Testis (tissue), 3 donors: ENCODE measurements around the gene AQP2. TPM values are rescaled to one million over a fixed set of nuclear protein-coding genes. Genes with fewer than 3 reads are reported as not detected.
"Not testable (repeated sequence)": the region's sequence is repeated elsewhere in the genome, so short reads cannot be mapped to it uniquely, and the experiment has no call there.

ENCODE experiments used
- DNase-seq: peaks from one replicate; pipeline ENCODE4 v3.0.0-alpha.2; 2019
- H3K27ac ChIP-seq, 2 donors: fragments of 200-600 bp; sonication (generic); one replicate each; pipeline ENCODE4 v1.5.1; 2019
- H3K27me3 ChIP-seq: fragments of 200-600 bp; sonication (generic); one replicate; pipeline ENCODE4 v1.5.1; 2019
- H3K36me3 ChIP-seq: fragments of 200-600 bp; sonication (generic); one replicate; pipeline ENCODE4 v1.5.1; 2017; ENCODE audit warnings: low read depth; ENCODE audit errors: missing control alignments
- H3K4me1 ChIP-seq: fragments of 200-600 bp; sonication (generic); one replicate; pipeline ENCODE4 v1.5.1; 2019
- H3K4me3 ChIP-seq, 2 donors: fragments of 200-600 bp; sonication (generic); one replicate each; pipeline ENCODE4 v1.5.1; 2017 to 2019
- H3K9me3 ChIP-seq: fragments of 200-600 bp; sonication (generic); one replicate; pipeline ENCODE4 v1.5.1; 2017
- CTCF ChIP-seq, 3 experiments: fragments of 450-650 bp in 2 of 3; fragments of 200-600 bp in 1 of 3; sonication (generic) in 1 of 3; IDR thresholded peaks; one replicate each; pipeline ENCODE4 v1.5.1; 2016 to 2019; ENCODE audit warnings: antibody characterized with exemption in 3 of 3, mild to moderate bottlenecking in 2 of 3, moderate library complexity in 1 of 3
- POLR2A ChIP-seq: fragments of 450-650 bp; IDR thresholded peaks from one replicate; pipeline ENCODE4 v1.6.1; 2017; ENCODE audit warnings: antibody characterized with exemption, mild to moderate bottlenecking, moderate library complexity
- WGBS, 2 donors: methylation state at CpG; one replicate each; pipeline ENCODE4 v1.1.5; 2018; 5-methylcytosine and 5-hydroxymethylcytosine counted together
- intact Hi-C: fragments of 100-400 bp; cut with DNase I; formaldehyde crosslinking; loops from one replicate; pipeline ENCODE4 v1.15.1; 2023; ENCODE audit warnings: low total_unique reads
- polyA plus RNA-seq: library from polyadenylated mRNA; stranded (reverse); fragments of 350-450 nt; fragmentation: Illumina TruSeq; extraction: RNeasy Lipid Tissue Mini Kit (QIAGEN cat#74804); gene quantifications from one replicate; pipeline ENCODE4 v1.2.3, GENCODE V29; 2014; ENCODE audit warnings: low read depth, low replicate concordance; ENCODE audit not compliant: insufficient read depth
- total RNA-seq, 2 donors: library from RNA; depleted of rRNA; stranded (reverse); fragments of >200 nt; gene quantifications; one replicate each; pipeline ENCODE4 v1.2.3, GENCODE V29; 2016

AQP2 gene
- total and polyA plus RNA-seq, 3 donors from 2014 or later, result 0.79 to 1.9 (median 1.1) TPM

GRCh38 chr12:49983892-49984291 lies 33.4 kb downstream of the AQP2 start:
- 26 to 41% methylated on average over 8 of the region's 8 CpGs for WGBS, 2 donors
- intact Hi-C loops, result no loop called here
- DNase-seq, result no peak
- peaks cover 7% of the 10 kb centered on the region for H3K4me1 ChIP-seq
- TF ChIP-seq POLR2A, result no peak
- no peak for TF ChIP-seq CTCF (IDR thresholded peaks at IDR 0.05)
- no peak overlapping the region for H3K27ac ChIP-seq
- H3K4me3 ChIP-seq, result no peak overlapping the region
- no peaks in the 10 kb centered on the region for H3K36me3 ChIP-seq
- no peaks in the 10 kb centered on the region for H3K9me3 ChIP-seq
- H3K27me3 ChIP-seq, result no peaks in the 10 kb centered on the region

DNA sequence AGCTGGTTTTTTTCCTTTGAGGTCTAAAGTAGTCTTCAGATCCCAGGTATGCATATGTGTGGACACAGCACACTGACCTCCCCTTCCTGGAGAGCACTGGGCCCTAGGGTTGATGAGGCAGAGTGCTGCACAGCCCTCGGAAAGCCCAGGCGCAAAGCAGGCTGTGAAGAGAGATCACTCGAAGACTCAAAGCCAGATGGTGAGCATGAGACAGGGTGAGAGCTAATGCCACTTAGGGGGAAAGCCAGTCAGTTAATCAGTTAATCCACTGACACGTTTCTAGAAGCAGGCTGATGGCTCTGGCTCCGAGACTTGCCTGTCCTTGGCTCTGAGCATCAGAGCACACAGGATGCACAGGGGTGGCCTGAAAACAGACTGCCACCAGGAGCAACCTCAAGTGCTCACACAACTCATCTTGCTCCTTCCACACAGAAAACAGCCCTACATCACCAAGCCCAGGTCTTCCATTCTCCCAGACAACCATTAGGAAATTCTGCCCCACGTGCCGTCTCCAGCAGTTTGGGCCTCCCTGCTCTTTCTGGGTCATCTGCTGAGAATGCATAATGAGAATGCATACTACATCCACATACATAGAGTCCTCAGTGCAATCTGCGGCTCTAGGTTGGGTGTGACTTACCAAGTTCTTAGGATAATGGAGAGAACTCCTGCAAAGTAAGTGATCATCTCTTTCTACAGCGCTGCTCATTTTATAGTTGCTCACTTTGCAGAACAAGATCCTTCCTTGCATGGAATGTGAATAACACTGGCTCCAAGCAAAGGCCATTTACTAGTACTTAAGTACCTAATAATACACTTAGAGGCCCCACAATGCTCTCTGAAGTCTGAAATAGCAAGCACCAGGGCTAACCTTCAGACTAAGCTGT lies 34.2 kb downstream of the AQP2 start:
- TF ChIP-seq POLR2A, result no peak
- no peak for TF ChIP-seq CTCF (IDR thresholded peaks at IDR 0.05)
- Histone ChIP-seq H3K9me3 (no peaks in the 10 kb centered on the region), H3K4me1 (peaks cover 7% of the 10 kb centered on the region), H3K36me3 (no peaks in the 10 kb centered on the region), H3K27ac (no peak overlapping the region), H3K4me3 (no peak overlapping the region), H3K27me3 (no peaks in the 10 kb centered on the region)
- no peak for DNase-seq
- 89 to 93% methylated on average over 8 to 9 of the region's 9 CpGs for WGBS, 2 donors
- intact Hi-C loops, result no loop called here

GRCh38 chr12:49985981-49986380 lies 35.4 kb downstream of the AQP2 start:
- no peaks in the 10 kb centered on the region for H3K27me3 ChIP-seq
- whole genome bisulfite sequencing, 2 donors, result 67 to 88% methylated on average over 5 of the region's 5 CpGs

DNA sequence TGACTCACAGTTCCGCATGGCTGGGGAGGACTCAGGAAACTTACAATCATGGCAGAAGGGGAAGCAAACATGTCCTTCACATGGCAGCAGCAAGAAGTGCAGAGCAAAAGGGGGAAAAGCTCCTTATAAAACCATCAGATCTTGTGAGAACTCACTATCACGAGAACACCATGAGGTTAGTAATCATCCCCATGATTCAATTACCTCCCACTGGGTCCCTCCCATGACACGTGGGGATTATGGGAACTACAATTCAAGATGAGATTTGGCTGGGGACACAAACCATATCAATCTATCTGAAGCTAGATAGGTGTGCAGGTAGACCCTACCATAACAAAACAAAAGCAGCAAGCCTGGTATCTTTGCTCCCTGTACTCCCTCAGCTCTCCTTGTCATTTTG lies 35.9 kb downstream of the AQP2 start:
- H3K4me1 ChIP-seq, DNase-seq, H3K4me3 ChIP-seq, H3K27ac ChIP-seq, H3K27me3 ChIP-seq, intact Hi-C loops, H3K36me3 ChIP-seq, H3K9me3 ChIP-seq: not testable (repeated sequence)
- 83% methylated on average over 3 of the region's 3 CpGs for WGBS, 2 donors

More at GRCh38 chr12:49985981-49986380, 35.4 kb downstream of the AQP2 start:
- no peak for DNase-seq
- Histone ChIP-seq H3K27ac (no peak overlapping the region), H3K36me3 (no peaks in the 10 kb centered on the region), H3K4me1 (peaks cover 7% of the 10 kb centered on the region), H3K9me3 (no peaks in the 10 kb centered on the region), H3K4me3 (no peak overlapping the region)
- intact Hi-C loops, result no loop called here
- TF ChIP-seq POLR2A (no peak), CTCF (IDR thresholded peaks at IDR 0.05) (no peak)

DNA sequence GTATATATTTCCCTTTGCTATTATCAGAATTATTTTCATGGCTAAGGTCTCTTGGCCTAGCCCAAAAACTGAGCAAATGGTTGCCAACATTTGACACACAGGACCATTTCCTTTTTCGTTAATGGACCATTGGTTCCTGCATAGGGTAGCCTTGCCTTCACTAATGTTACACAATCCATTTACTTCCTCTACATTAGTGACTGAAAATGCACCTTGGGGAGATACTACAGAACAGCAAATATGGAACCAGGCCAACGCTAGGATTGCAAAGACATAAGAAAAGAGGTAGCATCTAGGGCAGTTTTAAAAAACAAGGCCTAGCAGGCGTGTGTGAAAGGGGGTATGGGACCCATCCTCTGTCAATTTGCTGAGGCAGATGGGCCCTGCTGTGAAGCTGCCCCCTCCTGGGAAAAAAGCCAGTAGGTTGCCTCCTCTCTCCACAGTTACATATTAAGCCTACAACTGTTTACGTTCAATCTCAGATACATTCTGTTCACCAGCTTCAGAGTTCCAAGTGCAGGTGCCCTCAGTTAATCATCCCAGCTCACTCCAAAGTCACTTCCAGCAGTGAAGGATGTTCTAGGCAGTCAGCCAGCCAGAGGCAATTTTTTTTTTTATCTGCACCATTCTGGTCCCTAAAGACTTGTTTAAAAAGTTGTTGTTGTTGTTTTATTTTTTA lies 37.2 kb downstream of the AQP2 start:
- peaks cover 7% of the 10 kb centered on the region for H3K4me1 ChIP-seq
- DNase-seq, result no peak
- WGBS, 2 donors, result 81 to 85% methylated on average over 4 of the region's 4 CpGs
- no peaks in the 10 kb centered on the region for H3K27me3 ChIP-seq
- H3K9me3 ChIP-seq, result no peaks in the 10 kb centered on the region
- H3K4me3 ChIP-seq, result no peak overlapping the region
- TF ChIP-seq POLR2A, result no peak
- intact Hi-C loops, result no loop called here
- no peaks in the 10 kb centered on the region for H3K36me3 ChIP-seq
- no peak overlapping the region for H3K27ac ChIP-seq

DNA sequence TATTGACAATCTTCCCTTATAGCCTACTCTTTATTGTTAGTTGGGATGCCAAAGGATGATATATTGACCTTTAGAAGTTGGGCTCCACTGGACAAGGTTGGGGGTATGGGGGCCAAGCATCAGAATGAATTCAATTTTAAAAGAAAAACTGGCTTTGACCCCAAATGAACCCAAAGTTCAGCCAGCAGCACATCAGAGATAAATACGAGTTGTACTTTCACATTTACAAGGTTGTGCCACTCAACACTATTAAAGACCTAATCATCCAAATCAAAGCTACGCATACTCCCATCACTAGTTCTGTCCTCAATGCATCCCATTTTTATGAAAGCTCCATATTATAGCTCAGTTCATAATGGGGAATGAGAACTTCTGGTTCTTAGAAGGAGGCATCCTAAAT lies 38.9 kb downstream of the AQP2 start:
- 75 to 82% methylated on average over 2 of the region's 2 CpGs for WGBS, 2 donors
- intact Hi-C loops, H3K27ac ChIP-seq: not testable (repeated sequence)

More for the DNA sequence above, 38.9 kb downstream of the AQP2 start:
- not testable (repeated sequence) for H3K36me3 ChIP-seq, DNase-seq, H3K4me3 ChIP-seq, H3K4me1 ChIP-seq, H3K27me3 ChIP-seq, H3K9me3 ChIP-seq
